ENCODE data around the gene PRSS33. TPM values are rescaled to one million over a fixed set of nuclear protein-coding genes. Genes with fewer than 3 reads are reported as not detected.

Gene PRSS33
- total RNA-seq, 1 donor from 2014 or later: 0.39 TPM

DNA sequence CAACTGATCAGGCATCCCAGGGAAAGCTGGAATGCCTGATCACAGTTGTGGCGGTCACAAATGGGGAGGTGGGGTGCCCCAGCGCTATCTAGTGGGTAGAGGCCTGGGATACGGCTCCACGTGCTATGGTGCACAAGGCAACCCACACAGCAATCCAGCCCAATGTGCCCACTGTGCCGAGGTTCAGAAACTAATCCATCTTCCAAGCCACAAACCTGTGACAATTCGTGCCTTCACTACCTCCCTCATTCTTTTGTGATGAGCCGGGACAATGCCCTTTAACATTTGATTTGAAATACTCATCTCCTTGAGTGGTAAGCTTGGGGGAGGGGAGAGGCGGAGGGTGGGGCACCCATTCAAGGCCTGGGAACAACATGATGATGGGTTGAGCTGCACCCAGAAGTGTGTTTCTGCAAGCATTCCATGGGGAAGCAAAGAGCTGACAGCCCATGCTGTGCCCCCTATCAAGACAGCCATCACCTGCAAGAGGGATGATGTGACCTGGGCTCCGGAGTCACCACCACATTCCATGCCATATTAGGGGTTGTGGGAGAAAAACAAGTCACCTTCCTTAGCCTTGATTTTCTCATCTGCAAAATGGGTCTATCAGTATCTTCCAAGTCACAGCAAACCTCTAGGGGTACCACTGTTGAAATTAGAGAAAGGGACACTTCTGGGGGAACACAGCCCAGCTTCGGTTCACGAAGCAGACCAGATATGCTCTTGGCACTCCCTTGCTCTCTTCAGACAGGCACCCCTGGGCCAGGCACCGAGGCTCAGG, 14.0 kb downstream of the PRSS33 start:
- Mint-ChIP-seq H3K27ac (peak overlapping the region; percentile 88), H3K36me3 (peaks cover 15% of the 10 kb centered on the region), H3K4me1 (ENCODE audit: unreplicated experiment) (peaks cover 17% of the 10 kb centered on the region), H3K4me3 (peak overlapping the region; percentile 40), H3K27me3 (peaks cover 3% of the 10 kb centered on the region), H3K9me3 (no peaks in the 10 kb centered on the region)
- no peak for TF ChIP-seq CTCF (conservative IDR thresholded peaks at IDR 0.05)
- DNase-seq (ENCODE audit: extremely low spot score, unreplicated experiment): no peak

DNA sequence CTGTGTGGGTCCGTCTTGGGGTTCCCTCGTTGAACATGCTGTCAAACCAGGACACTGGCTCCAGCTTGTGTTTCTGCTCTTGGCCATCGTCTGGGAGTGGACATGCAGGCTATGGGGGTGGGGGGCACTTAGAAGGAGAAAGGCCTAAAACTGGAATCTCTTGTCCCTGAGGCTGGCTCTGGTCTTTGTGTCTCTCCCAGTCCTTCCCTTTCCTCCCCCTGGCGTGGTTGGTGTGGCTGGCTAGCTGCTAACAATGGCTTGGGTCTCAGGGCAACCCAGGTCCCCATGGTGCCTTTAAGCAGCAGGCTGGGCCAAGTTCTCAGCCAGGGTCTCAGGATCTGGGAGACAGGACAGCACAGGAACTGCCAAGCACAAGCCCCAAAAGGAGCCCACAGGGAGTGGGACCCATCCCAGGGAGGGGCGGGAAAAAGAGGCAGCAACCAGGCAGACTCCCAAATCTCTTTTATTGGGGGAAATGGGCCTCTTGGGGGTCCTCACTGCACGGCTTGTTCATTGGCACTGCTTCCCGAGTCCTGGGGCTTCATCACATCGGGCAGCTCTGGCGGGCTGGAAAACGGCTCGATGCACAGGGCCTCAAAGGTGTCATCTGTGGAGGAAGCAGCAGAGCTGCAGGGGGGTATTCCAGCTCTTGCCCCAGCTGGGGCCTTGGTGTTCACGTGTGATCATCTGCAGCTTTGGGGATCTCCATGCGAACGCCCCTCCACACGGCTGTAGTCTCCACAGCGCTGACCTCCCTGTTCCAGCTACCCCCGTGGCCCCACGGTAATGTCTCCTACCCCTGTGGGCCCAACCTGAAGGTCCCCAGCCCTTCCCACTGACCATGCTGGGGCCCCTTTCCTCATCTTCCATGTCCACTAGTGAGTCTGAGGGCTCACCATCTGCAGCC, 15.6 kb downstream of the PRSS33 start:
- Mint-ChIP-seq H3K4me1 (ENCODE audit: unreplicated experiment) (peaks cover 12% of the 10 kb centered on the region), H3K36me3 (peaks cover 22% of the 10 kb centered on the region), H3K4me3 (no peak overlapping the region), H3K27me3 (peaks cover 3% of the 10 kb centered on the region), H3K27ac (peak overlapping the region; percentile 88), H3K9me3 (no peaks in the 10 kb centered on the region)
- no peak for DNase-seq (ENCODE audit: extremely low spot score, unreplicated experiment)
- no peak for TF ChIP-seq CTCF (conservative IDR thresholded peaks at IDR 0.05)

- H3K36me3 Mint-ChIP-seq: peaks cover 33% of the 10 kb centered on the region
- no peak overlapping the region for H3K4me3 Mint-ChIP-seq
- peak overlapping the region; percentile 78 for H3K27ac Mint-ChIP-seq
Observed at GRCh38 chr16:2770057-2770951, 17.1 kb downstream of the PRSS33 start.

DNA sequence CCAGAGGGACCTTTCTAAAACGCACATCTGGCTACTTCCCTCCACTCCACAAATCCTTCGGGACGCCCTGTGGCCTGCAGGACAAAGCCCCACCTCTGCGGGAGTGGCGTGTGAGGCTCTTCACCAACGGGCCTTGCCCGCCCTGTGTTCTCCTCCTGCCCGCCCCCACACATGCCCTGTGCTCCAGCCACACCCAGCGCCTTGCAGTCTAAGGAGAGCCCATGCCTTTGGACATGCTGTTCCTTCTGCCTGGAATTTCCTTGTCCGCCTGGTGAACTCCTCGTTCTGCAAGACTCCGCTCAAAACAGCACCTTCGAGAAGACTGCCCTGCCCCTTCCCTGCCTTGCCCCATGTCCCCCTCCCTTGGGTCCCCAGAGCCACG, 17.7 kb downstream of the PRSS33 start:
- peak overlapping the region; percentile 78 for H3K27ac Mint-ChIP-seq
- no peaks in the 10 kb centered on the region for H3K9me3 Mint-ChIP-seq
- H3K4me1 Mint-ChIP-seq (ENCODE audit: unreplicated experiment): peaks cover 6% of the 10 kb centered on the region
- H3K36me3 Mint-ChIP-seq: peaks cover 39% of the 10 kb centered on the region
- no peak overlapping the region for H3K4me3 Mint-ChIP-seq
- no peak for DNase-seq (ENCODE audit: extremely low spot score, unreplicated experiment)
- TF ChIP-seq CTCF (conservative IDR thresholded peaks at IDR 0.05): no peak
- H3K27me3 Mint-ChIP-seq: no peaks in the 10 kb centered on the region

More at GRCh38 chr16:2770057-2770951, 17.1 kb downstream of the PRSS33 start:
- H3K27me3 Mint-ChIP-seq: no peaks in the 10 kb centered on the region
- H3K4me1 Mint-ChIP-seq (ENCODE audit: unreplicated experiment): peaks cover 6% of the 10 kb centered on the region
- H3K9me3 Mint-ChIP-seq: no peaks in the 10 kb centered on the region
- no peak for DNase-seq (ENCODE audit: extremely low spot score, unreplicated experiment)
- no peak for TF ChIP-seq CTCF (conservative IDR thresholded peaks at IDR 0.05)

DNA sequence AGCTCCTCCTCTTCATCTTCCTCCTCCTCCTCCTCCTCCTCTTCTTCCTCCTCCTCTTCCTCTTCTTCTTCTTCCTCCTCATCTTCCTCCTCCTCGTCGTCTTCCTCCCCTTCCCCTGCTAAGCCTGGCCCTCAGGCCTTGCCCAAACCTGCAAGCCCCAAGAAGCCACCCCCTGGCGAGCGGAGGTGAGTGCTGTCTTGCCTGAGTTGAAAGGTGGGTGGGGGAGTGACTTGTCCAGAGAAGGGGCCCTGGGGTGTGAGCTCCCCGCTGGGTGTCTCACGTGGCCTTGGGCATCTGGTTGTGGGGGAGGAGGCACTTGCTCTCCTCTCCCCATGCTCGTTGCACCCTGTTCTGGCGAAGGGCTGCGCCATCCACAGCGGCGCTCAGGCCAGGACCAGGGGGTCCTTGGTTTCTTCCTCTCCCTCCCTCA, 18.2 kb downstream of the PRSS33 start:
- no peaks in the 10 kb centered on the region for H3K9me3 Mint-ChIP-seq
- peaks cover 6% of the 10 kb centered on the region for H3K4me1 Mint-ChIP-seq (ENCODE audit: unreplicated experiment)
- H3K4me3 Mint-ChIP-seq: no peak overlapping the region
- DNase-seq (ENCODE audit: extremely low spot score, unreplicated experiment): no peak
- TF ChIP-seq CTCF (conservative IDR thresholded peaks at IDR 0.05): no peak
- no peaks in the 10 kb centered on the region for H3K27me3 Mint-ChIP-seq
- H3K27ac Mint-ChIP-seq: peak overlapping the region; percentile 78
- peaks cover 43% of the 10 kb centered on the region for H3K36me3 Mint-ChIP-seq

Data from type B pancreatic cell (in vitro differentiated cells).